ENCODE measurements around the gene PTGFR.
A peak's percentile ranks its signal among the peaks of the same experiment; 100 is the strongest.

The PTGFR gene

GRCh38 chr1:78490861-78491450 is at the start of gene PTGFR:
PTGFR (plus strand) TSS chr1:78490974; CDS start chr1:78492744, 1,770 bp downstream.
- peak within 1 kb of the TSS; percentile 19 to 78 for H3K27ac ChIP-seq
- no peak for DNase-seq (ENCODE audit: low spot score)

GRCh38 chr1:78441921-78442320 is 48.9 kb upstream of the PTGFR start:
- no peak overlapping the region for H3K4me3 ChIP-seq
- TF ChIP-seq, protein P1, sequence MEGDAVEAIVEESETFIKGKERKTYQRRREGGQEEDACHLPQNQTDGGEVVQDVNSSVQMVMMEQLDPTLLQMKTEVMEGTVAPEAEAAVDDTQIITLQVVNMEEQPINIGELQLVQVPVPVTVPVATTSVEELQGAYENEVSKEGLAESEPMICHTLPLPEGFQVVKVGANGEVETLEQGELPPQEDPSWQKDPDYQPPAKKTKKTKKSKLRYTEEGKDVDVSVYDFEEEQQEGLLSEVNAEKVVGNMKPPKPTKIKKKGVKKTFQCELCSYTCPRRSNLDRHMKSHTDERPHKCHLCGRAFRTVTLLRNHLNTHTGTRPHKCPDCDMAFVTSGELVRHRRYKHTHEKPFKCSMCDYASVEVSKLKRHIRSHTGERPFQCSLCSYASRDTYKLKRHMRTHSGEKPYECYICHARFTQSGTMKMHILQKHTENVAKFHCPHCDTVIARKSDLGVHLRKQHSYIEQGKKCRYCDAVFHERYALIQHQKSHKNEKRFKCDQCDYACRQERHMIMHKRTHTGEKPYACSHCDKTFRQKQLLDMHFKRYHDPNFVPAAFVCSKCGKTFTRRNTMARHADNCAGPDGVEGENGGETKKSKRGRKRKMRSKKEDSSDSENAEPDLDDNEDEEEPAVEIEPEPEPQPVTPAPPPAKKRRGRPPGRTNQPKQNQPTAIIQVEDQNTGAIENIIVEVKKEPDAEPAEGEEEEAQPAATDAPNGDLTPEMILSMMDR (IDR thresholded peaks at IDR 0.05), result no peak
- no peak for DNase-seq (ENCODE audit: low spot score)
- no peak overlapping the region for H3K27ac ChIP-seq

More at GRCh38 chr1:78490861-78491450, at the start of gene PTGFR:
- TF ChIP-seq, protein P1 (IDR thresholded peaks at IDR 0.05), result no peak
- H3K4me3 ChIP-seq, result peak within 1 kb of the TSS; percentile 69

GRCh38 chr1:78447086-78447485 is 43.7 kb upstream of the PTGFR start:
- no peak overlapping the region for H3K4me3 ChIP-seq
- no peak overlapping the region for H3K27ac ChIP-seq
- DNase-seq (ENCODE audit: low spot score), result no peak
- TF ChIP-seq, protein P1 (IDR thresholded peaks at IDR 0.05), result no peak

DNA sequence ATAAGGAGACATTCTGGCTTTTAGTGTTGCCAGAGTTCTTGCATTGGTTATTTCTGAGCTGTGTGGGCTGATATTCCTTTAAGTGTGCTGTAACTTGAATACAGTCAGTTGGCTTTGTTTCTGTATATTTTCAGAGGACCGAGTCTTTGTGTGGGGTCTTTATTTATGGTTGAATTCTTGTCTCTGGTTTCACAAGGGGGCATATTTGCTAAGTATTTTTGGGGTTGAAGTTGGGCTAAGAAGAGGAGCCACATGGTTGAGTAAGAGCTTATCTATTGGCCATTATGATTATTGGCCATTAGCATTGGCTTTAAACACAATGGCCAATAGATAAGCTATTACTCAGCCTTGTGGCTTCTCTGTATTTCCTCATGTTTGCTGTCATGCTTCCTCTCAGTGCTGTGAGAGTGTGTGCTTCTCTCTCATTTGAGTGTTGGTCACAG is 26.3 kb upstream of the PTGFR start:
- TF ChIP-seq, protein P1 (IDR thresholded peaks at IDR 0.05), result no peak
- Histone ChIP-seq H3K4me3 (no peak overlapping the region), H3K27ac (peak overlapping the region in 1 of 2 donors; percentile 45)
- DNase-seq (ENCODE audit: low spot score), result no peak

- no peak for DNase-seq (ENCODE audit: low spot score)
These were observed 25.6 kb upstream of the PTGFR start for GRCh38 chr1:78465143-78465542.

GRCh38 chr1:78468521-78468920 is 22.3 kb upstream of the PTGFR start:
- no peak overlapping the region for H3K4me3 ChIP-seq
- TF ChIP-seq, protein P1 (IDR thresholded peaks at IDR 0.05), result no peak
- no peak for DNase-seq (ENCODE audit: low spot score)
- no peak overlapping the region for H3K27ac ChIP-seq

More at GRCh38 chr1:78465143-78465542, 25.6 kb upstream of the PTGFR start:
- TF ChIP-seq, protein P1 (IDR thresholded peaks at IDR 0.05), result no peak
- Histone ChIP-seq H3K27ac (peak overlapping the region in 1 of 2 donors; percentile 45), H3K4me3 (no peak overlapping the region)

GRCh38 chr1:78469576-78469975 is 21.2 kb upstream of the PTGFR start:
- TF ChIP-seq, protein P1 (IDR thresholded peaks at IDR 0.05), result no peak
- Histone ChIP-seq H3K4me3 (no peak overlapping the region), H3K27ac (no peak overlapping the region)
- no peak for DNase-seq (ENCODE audit: low spot score)

All from coronary artery (tissue), 2 donors.